SK-N-MC (cell line): ENCODE results near the gene PRR5L.

ENCODE experiments used
- DNase-seq: peaks from one replicate; pipeline ENCODE4 v3.0.0-alpha.2; 2011; ENCODE audit warnings: low read depth, low spot score
- H3K27ac ChIP-seq: fragments of 200-600 bp; sonication (generic); 2 replicates; pipeline ENCODE4 v1.5.1; 2016; ENCODE audit warnings: mixed run types
- H3K36me3 ChIP-seq: fragments of 200-600 bp; sonication (generic); 2 replicates; pipeline ENCODE4 v1.6.1; 2017; ENCODE audit warnings: antibody characterized with exemption, low read length, mixed read lengths; ENCODE audit not compliant: insufficient read depth
- H3K4me3 ChIP-seq: fragments of 200-600 bp; sonication (generic); 2 replicates; pipeline ENCODE4 v1.5.1; 2016
- H3K9ac ChIP-seq: fragments of 200-600 bp; sonication (generic); 2 replicates; pipeline ENCODE4 v1.8.0; 2017; ENCODE audit warnings: mixed run types, mixed read lengths; ENCODE audit not compliant: insufficient read length
- H3K9me3 ChIP-seq: fragments of 200-600 bp; sonication (generic); 2 replicates; pipeline ENCODE4 v1.6.1; 2017; ENCODE audit warnings: low read depth, mild to moderate bottlenecking, antibody characterized with exemption, low read length, moderate library complexity, mixed read lengths
- EZH2 ChIP-seq: fragments of 200-600 bp; sonication (generic); IDR thresholded peaks from one replicate; pipeline ENCODE4 v1.6.1; 2017; ENCODE audit warnings: antibody characterized with exemption
- FOXP2 ChIP-seq: optimal IDR thresholded peaks from 2 replicates; pipeline ENCODE3; 2011; ENCODE audit warnings: mild to moderate bottlenecking, moderate library complexity; ENCODE audit not compliant: insufficient read depth; ENCODE audit errors: extremely low read length, control extremely low read depth
- POLR2AphosphoS5 ChIP-seq: IDR thresholded peaks from 2 replicates; pipeline ENCODE4 v1.6.1; 2012; ENCODE audit warnings: mild to moderate bottlenecking, low read depth, low read length, borderline replicate concordance

Gene PRR5L

GRCh38 chr11:36362902-36363301, 66.8 kb downstream of the PRR5L start:
- Histone ChIP-seq H3K4me3 (no peak overlapping the region), H3K27ac (no peak overlapping the region), H3K9me3 (no peaks in the 10 kb centered on the region), H3K36me3 (no peaks in the 10 kb centered on the region), H3K9ac (no peak overlapping the region)
- no peak for DNase-seq
- no peak for TF ChIP-seq POLR2AphosphoS5
- no peak for TF ChIP-seq EZH2
- no peak for TF ChIP-seq FOXP2

DNA sequence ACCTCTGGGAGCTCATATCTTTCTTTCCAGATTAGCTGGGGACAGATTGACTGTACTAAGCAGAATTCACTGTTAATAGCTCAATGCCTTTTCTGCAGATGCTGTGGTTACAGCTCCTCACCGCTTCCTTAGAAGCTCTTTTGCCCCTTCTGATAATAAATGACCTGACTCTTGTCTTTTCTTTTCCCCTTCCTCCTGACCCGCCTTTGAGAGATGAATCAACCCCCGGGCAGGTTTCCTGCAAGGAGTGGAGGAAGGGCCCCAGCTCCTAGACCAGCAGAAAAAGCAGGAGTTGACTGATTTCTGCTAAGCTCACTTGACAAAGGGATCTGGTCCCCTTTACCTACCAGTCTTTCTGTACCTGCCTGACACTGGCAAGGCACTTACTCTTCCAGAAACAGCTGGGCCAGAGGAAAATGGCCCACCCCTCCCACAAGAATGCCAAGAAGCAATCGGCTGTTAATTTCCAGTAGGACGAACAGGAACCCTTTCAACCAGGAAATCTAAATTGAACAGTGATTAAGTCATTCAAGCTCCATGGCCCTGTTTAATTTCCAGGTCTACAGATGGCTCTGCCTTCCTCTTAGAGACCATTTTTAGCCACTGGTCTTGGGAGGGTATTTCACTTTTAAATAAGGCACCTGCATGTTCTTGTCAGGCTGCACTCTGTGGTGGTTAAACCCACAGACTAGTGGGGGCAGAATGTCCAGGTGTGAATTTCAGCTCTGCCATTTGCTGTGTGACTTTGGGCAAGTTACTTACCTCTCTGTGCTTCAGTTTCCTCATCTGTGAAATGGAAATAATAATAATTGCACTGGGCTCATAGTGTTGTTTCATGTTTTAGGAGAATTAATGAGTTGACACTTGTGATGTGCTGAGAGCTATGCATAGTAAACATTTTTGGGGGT, 67.5 kb downstream of the PRR5L start:
- no peak for DNase-seq
- Histone ChIP-seq H3K36me3 (no peaks in the 10 kb centered on the region), H3K4me3 (no peak overlapping the region), H3K27ac (no peak overlapping the region), H3K9me3 (no peaks in the 10 kb centered on the region), H3K9ac (no peak overlapping the region)
- TF ChIP-seq EZH2, result no peak
- TF ChIP-seq POLR2AphosphoS5, result no peak
- TF ChIP-seq FOXP2, result no peak

DNA sequence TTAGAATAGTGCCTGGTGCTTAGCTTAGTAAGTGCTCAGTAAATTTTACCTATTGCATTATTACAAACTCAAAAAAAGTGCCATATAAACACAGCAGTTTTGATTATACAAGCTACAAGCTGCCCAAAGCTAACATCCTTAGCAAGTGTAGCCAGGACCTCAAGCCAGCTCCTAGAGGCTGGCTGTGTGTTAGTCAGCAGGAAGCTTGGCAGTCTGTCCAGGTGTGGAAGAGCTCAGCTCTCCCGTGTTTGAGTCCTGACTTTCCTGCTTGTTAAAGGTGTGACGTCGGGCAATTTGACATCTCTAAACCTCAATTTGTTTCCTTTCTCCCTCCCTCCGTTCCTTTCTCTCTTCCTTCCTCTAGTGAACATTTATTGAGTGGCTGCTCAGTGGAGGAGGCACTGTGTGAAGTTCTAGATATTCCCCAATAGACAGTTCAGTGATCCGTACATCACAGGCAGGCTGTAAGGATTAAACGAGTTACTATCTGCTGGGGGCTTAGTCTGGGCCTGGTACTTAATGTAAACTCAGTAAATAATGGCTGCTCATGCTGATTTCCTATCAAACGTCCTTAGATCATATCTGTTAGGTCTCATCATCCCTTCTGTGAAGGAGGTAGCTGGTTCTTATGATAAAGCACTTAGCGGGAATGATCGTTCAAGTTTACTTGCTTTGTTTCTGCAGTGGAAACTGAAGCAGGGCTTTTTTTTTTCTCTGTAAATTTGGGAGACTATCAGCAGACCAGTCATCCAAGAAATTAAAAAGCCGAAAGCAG, 68.7 kb downstream of the PRR5L start:
- no peak for DNase-seq
- Histone ChIP-seq H3K9me3 (no peaks in the 10 kb centered on the region), H3K4me3 (no peak overlapping the region), H3K9ac (no peak overlapping the region), H3K27ac (peak overlapping the region; percentile 67; the same call in 1 of the 2 replicates), H3K36me3 (no peaks in the 10 kb centered on the region)
- no peak for TF ChIP-seq FOXP2
- TF ChIP-seq EZH2, result no peak
- TF ChIP-seq POLR2AphosphoS5, result no peak

DNA sequence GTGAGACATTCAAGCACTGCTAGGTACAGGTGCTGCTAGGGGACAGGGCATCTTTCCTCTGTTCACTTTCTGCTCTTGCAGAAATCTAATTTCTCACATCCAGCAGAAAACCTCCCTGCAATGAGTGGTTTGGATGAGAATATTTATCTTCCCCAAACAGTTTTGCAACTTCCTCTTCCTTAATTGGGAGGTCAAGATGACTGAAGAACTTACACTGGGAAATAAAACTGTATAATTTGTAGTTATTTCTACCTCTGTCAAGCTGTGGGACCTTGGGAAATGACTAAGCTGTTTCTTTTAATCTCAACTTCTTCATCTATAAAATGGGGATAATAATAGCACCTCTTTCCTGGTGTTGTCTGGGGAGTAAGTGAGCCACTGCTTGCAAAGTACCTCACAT, 69.8 kb downstream of the PRR5L start:
- DNase-seq, result peak; percentile 78
- no peak overlapping the region for H3K9ac ChIP-seq
- no peak for TF ChIP-seq FOXP2
- TF ChIP-seq POLR2AphosphoS5, result no peak
- TF ChIP-seq EZH2, result no peak

DNA sequence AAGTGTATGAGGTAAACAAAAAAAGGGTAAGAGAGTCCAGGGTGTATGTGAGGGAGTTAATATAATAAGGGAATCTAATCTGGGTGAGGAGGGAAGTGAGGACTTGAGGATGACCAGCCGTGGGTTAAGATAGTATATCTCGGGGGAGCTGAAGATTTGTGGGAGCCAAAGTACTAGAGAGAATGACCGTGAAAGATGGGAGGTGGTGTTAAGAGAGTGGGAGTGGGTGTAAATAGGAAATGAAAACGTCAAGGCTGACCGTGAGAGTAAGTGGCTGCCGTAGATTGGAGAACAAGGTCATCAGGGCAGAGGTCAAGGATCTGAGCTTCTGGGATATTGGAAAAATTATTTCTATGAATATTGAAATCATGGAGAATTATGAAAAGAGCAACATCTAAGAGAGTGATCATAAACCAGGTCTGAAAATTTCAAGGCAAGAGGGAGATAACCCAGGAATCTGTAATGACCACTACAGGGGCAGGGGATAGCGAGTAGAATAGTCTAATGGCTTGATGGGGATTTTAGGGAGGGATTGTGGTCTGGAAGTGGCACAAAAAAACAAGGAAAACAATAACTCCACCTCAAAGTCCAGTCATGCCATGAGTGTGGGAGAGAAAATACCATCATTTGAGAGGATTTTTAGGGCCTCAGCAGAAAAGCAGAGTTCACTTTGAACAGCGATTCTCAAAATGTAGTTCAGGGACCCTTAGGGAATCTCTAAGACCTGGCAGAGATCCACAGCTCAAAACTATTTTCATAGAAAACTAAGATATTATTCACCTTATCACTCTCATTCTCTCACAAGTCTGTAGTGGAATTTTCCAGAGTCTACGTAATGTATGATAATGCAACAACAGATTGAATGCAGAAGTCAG, 72.0 kb downstream of the PRR5L start:
- Histone ChIP-seq H3K9ac (no peak overlapping the region), H3K9me3 (no peaks in the 10 kb centered on the region), H3K36me3 (no peaks in the 10 kb centered on the region), H3K27ac (peak overlapping the region; percentile 67), H3K4me3 (no peak overlapping the region)
- DNase-seq, result no peak
- no peak for TF ChIP-seq POLR2AphosphoS5
- no peak for TF ChIP-seq EZH2
- no peak for TF ChIP-seq FOXP2

More for the DNA sequence above, 69.8 kb downstream of the PRR5L start:
- 0 out of 2 replicates have a peak overlapping the region, but pooled peaks have one; percentile 1 for H3K4me3 ChIP-seq
- peak overlapping the region; percentile 67 for H3K27ac ChIP-seq
- no peaks in the 10 kb centered on the region for H3K36me3 ChIP-seq
- no peaks in the 10 kb centered on the region for H3K9me3 ChIP-seq

GRCh38 chr11:36371181-36371580, 75.1 kb downstream of the PRR5L start:
- H3K4me3 ChIP-seq, result no peak overlapping the region
- peak overlapping the region; percentile 60 for H3K27ac ChIP-seq
- TF ChIP-seq FOXP2, result no peak
- no peak for TF ChIP-seq POLR2AphosphoS5
- TF ChIP-seq EZH2, result no peak
- DNase-seq, result no peak
- no peak overlapping the region for H3K9ac ChIP-seq
- H3K9me3 ChIP-seq, result no peaks in the 10 kb centered on the region
- no peaks in the 10 kb centered on the region for H3K36me3 ChIP-seq

GRCh38 chr11:36371590-36371989, 75.5 kb downstream of the PRR5L start:
- no peak for DNase-seq
- H3K4me3 ChIP-seq, result no peak overlapping the region
- no peak for TF ChIP-seq EZH2
- TF ChIP-seq FOXP2, result no peak
- no peak for TF ChIP-seq POLR2AphosphoS5

More at GRCh38 chr11:36371590-36371989, 75.5 kb downstream of the PRR5L start:
- no peak overlapping the region for H3K9ac ChIP-seq
- no peaks in the 10 kb centered on the region for H3K9me3 ChIP-seq
- no peaks in the 10 kb centered on the region for H3K36me3 ChIP-seq
- peak overlapping the region; percentile 60 for H3K27ac ChIP-seq
